ENCODE measurements around the gene APLP2. TPM values are rescaled to one million over a fixed set of nuclear protein-coding genes. Genes with fewer than 3 reads are reported as not detected.

Gene APLP2
- total and polyA plus RNA-seq, 9 donors = 198 to 466 (median 251) TPM

DNA sequence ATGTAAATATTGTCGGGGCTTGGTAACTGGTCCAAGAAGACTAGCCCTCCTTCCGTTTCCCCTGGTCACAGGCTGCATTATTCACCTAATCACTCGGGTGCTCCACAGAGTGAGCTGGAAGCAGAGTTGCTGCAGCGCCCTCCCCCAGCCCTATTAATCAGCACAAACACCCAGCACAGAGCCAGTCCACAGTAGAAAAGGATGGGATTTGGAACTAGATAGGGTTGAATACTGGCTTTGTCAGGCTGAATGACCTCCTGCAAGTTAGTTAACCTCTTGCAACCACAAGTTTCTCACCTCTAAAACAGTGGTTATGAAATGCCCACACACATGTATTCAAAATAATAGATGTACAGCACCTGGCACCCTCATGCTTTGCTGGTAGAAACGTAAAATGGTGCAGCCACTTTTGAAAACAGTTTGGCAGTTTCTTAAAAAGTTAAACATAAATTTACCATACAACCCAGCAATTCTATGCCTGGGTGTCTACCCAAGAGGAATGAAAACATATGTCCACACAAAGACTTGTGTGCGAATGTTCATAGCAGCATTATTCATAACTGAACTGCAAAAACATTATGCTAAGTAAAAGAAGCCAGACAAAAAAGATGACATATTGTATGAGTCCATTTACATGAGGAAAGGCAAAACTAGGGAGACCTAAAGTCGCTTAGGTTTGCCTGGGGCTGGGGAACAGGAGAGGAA lies 31.7 kb upstream of the APLP2 start:
- no peak for DNase-seq
- H3K9me3 ChIP-seq = no peaks in the 10 kb centered on the region
- intact Hi-C loops (cut with DNase I) = no loop called here
- no peaks in the 10 kb centered on the region for H3K36me3 ChIP-seq
- no peaks in the 10 kb centered on the region for H3K27me3 ChIP-seq
- TF ChIP-seq EP300 (IDR thresholded peaks at IDR 0.05) (no peak), POLR2A (IDR thresholded peaks at IDR 0.05) (no peak)
- TF ChIP-seq, protein P1, sequence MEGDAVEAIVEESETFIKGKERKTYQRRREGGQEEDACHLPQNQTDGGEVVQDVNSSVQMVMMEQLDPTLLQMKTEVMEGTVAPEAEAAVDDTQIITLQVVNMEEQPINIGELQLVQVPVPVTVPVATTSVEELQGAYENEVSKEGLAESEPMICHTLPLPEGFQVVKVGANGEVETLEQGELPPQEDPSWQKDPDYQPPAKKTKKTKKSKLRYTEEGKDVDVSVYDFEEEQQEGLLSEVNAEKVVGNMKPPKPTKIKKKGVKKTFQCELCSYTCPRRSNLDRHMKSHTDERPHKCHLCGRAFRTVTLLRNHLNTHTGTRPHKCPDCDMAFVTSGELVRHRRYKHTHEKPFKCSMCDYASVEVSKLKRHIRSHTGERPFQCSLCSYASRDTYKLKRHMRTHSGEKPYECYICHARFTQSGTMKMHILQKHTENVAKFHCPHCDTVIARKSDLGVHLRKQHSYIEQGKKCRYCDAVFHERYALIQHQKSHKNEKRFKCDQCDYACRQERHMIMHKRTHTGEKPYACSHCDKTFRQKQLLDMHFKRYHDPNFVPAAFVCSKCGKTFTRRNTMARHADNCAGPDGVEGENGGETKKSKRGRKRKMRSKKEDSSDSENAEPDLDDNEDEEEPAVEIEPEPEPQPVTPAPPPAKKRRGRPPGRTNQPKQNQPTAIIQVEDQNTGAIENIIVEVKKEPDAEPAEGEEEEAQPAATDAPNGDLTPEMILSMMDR (IDR thresholded peaks at IDR 0.05) = no peak
- H3K4me1 ChIP-seq (ENCODE audit: insufficient read depth) = no peaks in the 10 kb centered on the region
- WGBS, 3 donors = 27 to 36% (median 27%) methylated on average over 7 of the region's 7 CpGs
- H3K4me3 ChIP-seq = no peak overlapping the region
- no peak overlapping the region for H3K27ac ChIP-seq

DNA sequence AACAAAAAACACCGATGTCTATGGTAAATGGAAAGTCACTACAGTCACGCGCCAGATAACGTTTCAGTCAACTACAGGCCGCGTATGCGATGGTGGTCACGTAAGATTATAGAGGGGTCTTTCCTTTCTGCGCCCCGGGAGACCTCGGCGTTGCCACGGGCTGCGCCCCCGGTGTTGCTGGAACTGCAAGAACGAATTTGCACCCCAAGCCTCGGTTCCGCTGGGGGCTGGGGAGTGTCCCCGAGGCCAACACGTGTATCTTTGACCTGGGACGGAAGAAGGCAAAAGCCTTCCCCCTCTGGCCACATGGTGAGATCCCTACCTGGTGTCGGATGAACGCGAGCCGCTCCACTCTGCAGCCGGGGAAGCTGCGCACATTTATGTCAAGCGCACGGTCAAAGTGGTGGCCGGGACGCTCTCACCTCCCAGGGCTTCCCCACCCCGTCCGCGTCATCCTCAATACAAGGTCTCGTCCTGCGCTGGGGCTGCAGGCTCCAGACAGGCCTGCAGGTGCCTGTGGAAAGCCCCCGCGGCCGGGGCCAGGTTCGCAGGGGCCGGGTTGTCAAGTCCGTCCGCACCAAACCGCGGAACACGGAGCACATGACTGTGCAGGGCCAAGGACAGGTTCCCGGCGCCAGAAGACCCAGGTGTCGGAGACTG lies 29.3 kb upstream of the APLP2 start:
- intact Hi-C loops (cut with DNase I) = no loop called here
- no peak for TF ChIP-seq POLR2A (IDR thresholded peaks at IDR 0.05)
- TF ChIP-seq EP300 (IDR thresholded peaks at IDR 0.05) = no peak
- TF ChIP-seq, protein P1 (IDR thresholded peaks at IDR 0.05) = no peak
- Histone ChIP-seq H3K27ac (no peak overlapping the region), H3K36me3 (no peaks in the 10 kb centered on the region), H3K4me1 (ENCODE audit: insufficient read depth) (no peaks in the 10 kb centered on the region), H3K4me3 (no peak overlapping the region), H3K27me3 (no peaks in the 10 kb centered on the region), H3K9me3 (no peaks in the 10 kb centered on the region)
- WGBS, 3 donors = 90 to 92% (median 90%) methylated on average over 49 of the region's 49 CpGs
- DNase-seq = no peak

DNA sequence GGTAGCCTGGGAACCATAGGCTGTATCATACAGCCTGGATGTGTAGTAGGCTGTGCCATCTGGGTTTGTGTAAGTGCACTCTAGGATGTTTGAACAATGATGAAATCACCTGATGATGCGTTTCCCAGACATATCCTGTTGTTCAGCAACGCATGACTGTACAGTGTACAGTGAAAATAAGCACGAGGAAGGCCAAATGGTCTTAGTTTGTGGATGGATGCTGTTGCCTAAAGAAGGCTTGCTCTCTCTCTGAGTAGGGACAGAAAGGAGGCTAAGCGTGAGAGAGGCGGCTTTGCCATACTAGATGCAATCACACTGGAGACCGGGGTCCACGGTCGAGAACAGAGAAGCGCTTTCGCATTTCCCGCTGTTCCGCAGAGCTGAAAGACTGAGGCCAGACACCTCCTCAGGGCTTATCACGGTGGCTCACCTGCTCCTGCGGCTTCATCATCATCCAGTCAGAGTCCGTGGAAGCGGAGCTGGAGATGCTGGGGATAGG lies 27.6 kb upstream of the APLP2 start:
- H3K27me3 ChIP-seq = no peaks in the 10 kb centered on the region
- H3K4me1 ChIP-seq (ENCODE audit: insufficient read depth) = no peaks in the 10 kb centered on the region
- intact Hi-C loops (cut with DNase I) = no loop called here
- no peak overlapping the region for H3K4me3 ChIP-seq
- no peaks in the 10 kb centered on the region for H3K9me3 ChIP-seq
- no peaks in the 10 kb centered on the region for H3K36me3 ChIP-seq
- no peak overlapping the region for H3K27ac ChIP-seq
- DNase-seq = no peak
- TF ChIP-seq POLR2A (IDR thresholded peaks at IDR 0.05) (no peak), EP300 (IDR thresholded peaks at IDR 0.05) (no peak)
- TF ChIP-seq, protein P1 (IDR thresholded peaks at IDR 0.05) = no peak
- WGBS, 3 donors = 85% methylated on average over 16 of the region's 16 CpGs

DNA sequence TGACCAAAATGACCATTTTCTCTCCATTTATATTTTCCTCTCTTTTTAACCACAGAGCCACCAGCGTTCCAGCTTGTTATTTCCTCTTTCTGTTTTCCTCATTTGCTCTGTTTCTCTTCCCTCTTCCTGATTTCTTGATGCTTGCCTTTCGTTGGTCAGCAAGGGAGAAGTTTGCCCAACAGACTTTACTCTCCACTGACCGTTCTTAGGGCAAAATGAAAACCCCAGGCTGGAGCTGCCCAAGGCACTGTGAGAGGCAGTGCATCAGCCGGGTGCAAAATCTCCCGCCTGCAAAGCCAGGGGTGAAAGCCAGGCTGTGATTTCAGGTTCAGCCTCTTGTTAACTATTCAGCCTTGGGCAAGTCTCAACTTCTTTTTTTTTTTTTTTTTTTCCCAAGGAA lies 26.1 kb upstream of the APLP2 start:
- Histone ChIP-seq H3K4me3 (no peak overlapping the region), H3K4me1 (ENCODE audit: insufficient read depth) (no peaks in the 10 kb centered on the region), H3K36me3 (no peaks in the 10 kb centered on the region), H3K27me3 (no peaks in the 10 kb centered on the region), H3K27ac (no peak overlapping the region), H3K9me3 (no peaks in the 10 kb centered on the region)
- TF ChIP-seq, protein P1 (IDR thresholded peaks at IDR 0.05) = no peak
- TF ChIP-seq POLR2A (IDR thresholded peaks at IDR 0.05) (no peak), EP300 (IDR thresholded peaks at IDR 0.05) (no peak)
- 64 to 77% (median 73%) methylated on average over 5 of the region's 5 CpGs for WGBS, 3 donors
- intact Hi-C loops (cut with DNase I) = no loop called here
- DNase-seq = no peak
